Heart right ventricle (tissue), 16 donors: ENCODE measurements around the gene KRTAP19-2. TPM values are rescaled to one million over a fixed set of nuclear protein-coding genes. Genes with fewer than 3 reads are reported as not detected.

Experiments
- ATAC-seq, 8 donors: fragments of 200-7000 bp; cut with Tn5 transposase; one replicate each; pipeline ENCODE4 v1.9.1; 2020; ENCODE audit warnings: mild to moderate bottlenecking in 8 of 8, moderate library complexity in 8 of 8, moderate number of reproducible peaks in 1 of 8
- DNase-seq, 2 donors: peaks; one replicate each; pipeline ENCODE4 v3.0.0-alpha.2; 2020
- H3K27ac ChIP-seq, 10 donors: fragments of 200-600 bp; sonication (generic) in 2 of 10; one replicate each; pipeline versions ENCODE4 v1.5.0 to v1.8.0; 2020 to 2022; ENCODE audit warnings: mild to moderate bottlenecking in 3 of 10
- H3K27me3 ChIP-seq, 7 donors: fragments of 200-600 bp; one replicate each; pipeline ENCODE4 v1.8.0; 2021 to 2022; ENCODE audit warnings: mild to moderate bottlenecking in 2 of 7
- H3K36me3 ChIP-seq, 9 donors: fragments of 200-600 bp; sonication (generic) in 1 of 9; one replicate each; pipeline versions ENCODE4 v1.5.0 to v1.8.0; 2020 to 2022; ENCODE audit warnings: mild to moderate bottlenecking in 2 of 9
- H3K4me1 ChIP-seq, 9 donors: fragments of 200-600 bp; sonication (generic) in 1 of 9; one replicate each; pipeline versions ENCODE4 v1.5.0 to v1.8.0; 2020 to 2022; ENCODE audit warnings: mild to moderate bottlenecking in 4 of 9
- H3K4me3 ChIP-seq, 10 donors: fragments of 200-600 bp; sonication (generic) in 2 of 10; one replicate each; pipeline versions ENCODE4 v1.5.0 to v1.8.0; 2020 to 2022; ENCODE audit warnings: mild to moderate bottlenecking in 7 of 10, moderate library complexity in 2 of 10
- H3K9me3 ChIP-seq, 11 donors: fragments of 200-600 bp in 10 of 11; sonication (generic) in 2 of 11; one replicate each; pipeline versions ENCODE4 v1.5.0 to v1.8.0; 2013 to 2022; ENCODE audit warnings: mild to moderate bottlenecking in 2 of 11, control low read depth in 1 of 11, moderate library complexity in 1 of 11
- WGBS, 2 donors: extraction: QIAGEN DNeasy Blood & Tissue Kit; methylation state at CpG; one replicate each; pipeline ENCODE4 v1.1.7; 2013; ENCODE audit warnings: inconsistent platforms in 1 of 2; 5-methylcytosine and 5-hydroxymethylcytosine counted together
- intact Hi-C, 10 donors: fragments of 100-400 bp; cut with DNase I; formaldehyde crosslinking; loops; one replicate each; pipeline versions ENCODE4 v1.11.1 to v1.14.2; 2022
- polyA plus RNA-seq, 2 donors: library from polyadenylated mRNA; stranded (reverse); fragments of 200-250 nt; gene quantifications; one replicate each; pipeline ENCODE4 v1.2.3, GENCODE V29; 2013
- total RNA-seq, 10 donors: library from RNA; stranded (reverse); fragmentation: NEBNext Ultra II Directional in 3 of 10; extraction: Animal tissue kit (Norgen Biotek cat#: 25700) in 3 of 10; gene quantifications; one replicate each; pipeline versions ENCODE4 v1.2.1 to v1.2.4, GENCODE V29; 2021 to 2023
- TF ChIP-seq, protein P1 (sequence below), 9 donors: fragments of 200-600 bp; sonication (generic) in 2 of 9; IDR thresholded peaks; one replicate each; pipeline versions ENCODE4 v1.5.0 to v1.8.0; 2021 to 2022; ENCODE audit warnings: antibody characterized with exemption in 9 of 9, mild to moderate bottlenecking in 5 of 9, moderate library complexity in 1 of 9
- donor health status: Arrhythmogenic right ventricular cardiomyopathy.
- donor health status: ischemic (EF 13 %, LVEDD 7.1; RV severe dilation, severe dysfunction).
- donor health status: healthy with polysubstance abuse.
- donor health status: DM: no; HTN: yes; CAD: no.
- donor health status: DM: no; HTN: no; CAD: no.
- donor health status: ischemic (EF 25% LVEDD 6.9; RV normal size, moderate dysfunction).
- donor health status: ischemic (EF 25% LVEDD 5.7; RV mildly dilated, moderate dysfunction).
- donor health status: healthy.
- donor health status: DM: yes; HTN: yes; CAD: no.
- donor health status: Ischemic cardiomyopathy.
- donor health status: ischemic (EF 35%, LVEDD 5.7; RV mildly dilated, moderate dysfunction).
- donor health status: nonischemic (EF 11% LVEDD 7.7; RV severe dilation, severe dysfunction).
- donor health status: DM: yes; HTN: yes; CAD: no.
- donor health status: PGD.
- donor health status: ischemic (EF 29% LVEDD 5.4; RV normal size, mild dysfunction).
- donor health status: nonischemic (EF 23%, LVEDD 6.1; RV moderate dilation, normal function).

Gene KRTAP19-2
- total and polyA plus RNA-seq, 12 donors: not detected

DNA sequence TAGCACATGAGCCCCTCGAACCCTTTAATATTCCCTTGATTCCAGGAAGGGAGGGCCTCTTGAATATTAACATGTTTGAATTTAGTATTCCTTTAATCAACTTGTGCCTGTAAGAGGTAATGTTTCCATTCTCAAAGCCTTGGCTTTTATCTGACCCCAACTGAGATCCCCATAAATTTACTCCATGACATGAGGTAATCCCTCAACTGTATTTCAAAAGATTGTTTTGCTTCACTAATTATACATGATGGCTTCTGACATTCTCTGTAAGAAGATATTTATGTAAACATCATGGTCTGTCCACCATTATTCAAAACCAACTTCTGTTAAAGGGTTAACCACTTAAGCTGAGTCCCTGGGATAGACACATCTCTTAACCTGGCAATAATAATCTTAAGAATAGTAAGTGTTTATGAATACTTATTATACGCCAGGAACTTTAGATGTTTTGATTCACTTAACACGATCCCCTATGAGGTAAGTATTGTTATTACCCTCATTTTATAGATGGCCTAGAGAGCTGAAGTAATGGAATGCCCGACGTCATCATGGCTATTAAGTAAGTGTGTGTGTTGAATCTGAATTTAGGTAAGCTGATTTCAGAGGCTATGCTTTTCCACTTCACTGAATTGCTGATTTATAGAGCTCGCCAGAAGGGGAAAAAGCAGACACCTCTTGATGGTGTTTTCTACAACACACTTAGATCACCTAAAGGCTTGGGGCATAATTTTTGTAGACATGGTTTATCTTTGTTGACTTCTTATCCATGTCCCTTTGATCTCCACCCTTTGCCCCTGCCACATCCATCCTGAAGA is 18.1 kb downstream of the KRTAP19-2 start:
- DNase-seq: no peak
- Histone ChIP-seq H3K27ac (no peak overlapping the region), H3K9me3 (no peaks in the 10 kb centered on the region), H3K27me3 (no peaks in the 10 kb centered on the region), H3K36me3 (no peaks in the 10 kb centered on the region), H3K4me1 (no peaks in the 10 kb centered on the region), H3K4me3 (no peak overlapping the region)
- intact Hi-C loops: no loop called here
- 77 to 81% methylated on average over 6 of the region's 6 CpGs for WGBS, 2 donors
- ATAC-seq: no peak
- TF ChIP-seq, protein P1, sequence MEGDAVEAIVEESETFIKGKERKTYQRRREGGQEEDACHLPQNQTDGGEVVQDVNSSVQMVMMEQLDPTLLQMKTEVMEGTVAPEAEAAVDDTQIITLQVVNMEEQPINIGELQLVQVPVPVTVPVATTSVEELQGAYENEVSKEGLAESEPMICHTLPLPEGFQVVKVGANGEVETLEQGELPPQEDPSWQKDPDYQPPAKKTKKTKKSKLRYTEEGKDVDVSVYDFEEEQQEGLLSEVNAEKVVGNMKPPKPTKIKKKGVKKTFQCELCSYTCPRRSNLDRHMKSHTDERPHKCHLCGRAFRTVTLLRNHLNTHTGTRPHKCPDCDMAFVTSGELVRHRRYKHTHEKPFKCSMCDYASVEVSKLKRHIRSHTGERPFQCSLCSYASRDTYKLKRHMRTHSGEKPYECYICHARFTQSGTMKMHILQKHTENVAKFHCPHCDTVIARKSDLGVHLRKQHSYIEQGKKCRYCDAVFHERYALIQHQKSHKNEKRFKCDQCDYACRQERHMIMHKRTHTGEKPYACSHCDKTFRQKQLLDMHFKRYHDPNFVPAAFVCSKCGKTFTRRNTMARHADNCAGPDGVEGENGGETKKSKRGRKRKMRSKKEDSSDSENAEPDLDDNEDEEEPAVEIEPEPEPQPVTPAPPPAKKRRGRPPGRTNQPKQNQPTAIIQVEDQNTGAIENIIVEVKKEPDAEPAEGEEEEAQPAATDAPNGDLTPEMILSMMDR (IDR thresholded peaks at IDR 0.05): no peak

DNA sequence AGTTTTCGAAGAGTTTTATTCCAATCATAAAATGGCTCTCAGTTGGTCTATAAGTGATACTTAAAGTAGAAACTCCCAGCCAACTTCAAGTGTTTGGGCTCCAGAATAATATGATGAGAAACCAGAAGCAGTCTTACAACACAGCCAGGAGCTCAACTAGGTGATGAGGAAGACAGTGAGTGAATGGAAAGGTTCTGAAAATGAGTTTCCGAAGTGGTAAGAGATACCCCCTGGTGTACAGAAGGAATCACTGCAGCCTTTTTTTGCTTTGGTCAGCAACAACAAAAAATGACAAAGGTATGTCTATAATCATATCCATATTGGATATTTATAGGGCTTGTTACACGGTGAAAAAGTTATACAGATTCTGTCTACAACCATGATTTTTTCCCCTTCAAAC is 23.5 kb downstream of the KRTAP19-2 start:
- TF ChIP-seq, protein P1 (IDR thresholded peaks at IDR 0.05): peak in 5 of 9 donors; percentile 15 to 52 (median 34)
- DNase-seq: no peak
- ATAC-seq: no peak
- no peaks in the 10 kb centered on the region for H3K9me3 ChIP-seq
- WGBS, 2 donors: 48 to 55% methylated on average over 3 of the region's 3 CpGs
- no peaks in the 10 kb centered on the region for H3K4me1 ChIP-seq
- H3K27me3 ChIP-seq: no peaks in the 10 kb centered on the region
- H3K4me3 ChIP-seq: no peak overlapping the region
- intact Hi-C loops: no loop called here
- no peak overlapping the region for H3K27ac ChIP-seq
- H3K36me3 ChIP-seq: no peaks in the 10 kb centered on the region

DNA sequence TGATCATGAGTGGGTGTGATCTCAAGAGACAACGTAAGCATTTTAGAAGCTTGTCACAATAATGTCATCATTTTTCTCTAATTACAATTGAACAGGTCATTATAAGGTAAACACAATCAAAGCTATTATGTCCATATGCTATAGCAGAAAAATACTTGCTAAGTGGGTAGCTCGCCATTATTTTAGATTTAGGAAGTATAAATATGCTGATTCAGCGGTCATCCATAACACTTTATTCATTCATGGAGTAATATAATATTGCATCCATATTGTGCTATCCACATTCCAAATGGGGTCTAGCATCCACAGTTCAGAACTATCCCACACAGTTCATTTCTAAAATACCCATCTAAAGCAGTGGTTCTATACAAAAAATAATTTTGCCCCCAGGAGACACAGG is 38.7 kb downstream of the KRTAP19-2 start:
- no peak for DNase-seq
- no peak for ATAC-seq
- H3K36me3 ChIP-seq: no peaks in the 10 kb centered on the region
- no peak overlapping the region for H3K27ac ChIP-seq
- TF ChIP-seq, protein P1 (IDR thresholded peaks at IDR 0.05): no peak
- intact Hi-C loops: loop anchor here in 3 of 10 donors (10.0 kb wide), 2 partner anchors 286 to 636 kb away; no protein-coding TSS in a partner anchor
- H3K9me3 ChIP-seq: no peaks in the 10 kb centered on the region
- H3K4me1 ChIP-seq: no peaks in the 10 kb centered on the region
- no peaks in the 10 kb centered on the region for H3K27me3 ChIP-seq
- no peak overlapping the region for H3K4me3 ChIP-seq
- 90 to 91% methylated on average over 3 of the region's 3 CpGs for WGBS, 2 donors

DNA sequence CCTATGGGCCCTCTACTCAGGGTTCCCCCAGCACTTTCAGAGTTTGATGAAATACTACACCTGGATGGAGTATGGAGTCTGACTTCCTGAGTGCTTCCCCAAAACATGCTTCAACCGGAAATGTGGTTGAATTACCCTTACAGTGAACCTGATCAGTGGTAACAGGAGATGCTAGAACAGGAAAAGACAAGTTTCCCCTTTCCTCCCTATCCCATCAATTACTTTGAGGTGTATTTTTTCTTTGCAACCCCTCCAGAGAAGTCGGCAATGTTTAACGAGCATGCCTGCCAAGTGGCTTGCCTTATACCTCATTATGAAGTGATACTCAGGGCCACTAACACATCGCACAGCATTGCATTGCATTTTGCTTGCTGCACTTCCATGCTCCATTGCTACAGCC is 40.2 kb downstream of the KRTAP19-2 start:
- WGBS, 2 donors: 53 to 63% methylated on average over 4 of the region's 4 CpGs
- no peak for ATAC-seq
- intact Hi-C loops: loop anchor here in 3 of 10 donors (10.0 kb wide), 2 partner anchors 288 to 638 kb away; no protein-coding TSS in a partner anchor
- H3K27me3 ChIP-seq: no peaks in the 10 kb centered on the region
- H3K4me1 ChIP-seq: no peaks in the 10 kb centered on the region
- DNase-seq: no peak
- TF ChIP-seq, protein P1 (IDR thresholded peaks at IDR 0.05): no peak
- H3K27ac ChIP-seq: no peak overlapping the region
- no peak overlapping the region for H3K4me3 ChIP-seq
- no peaks in the 10 kb centered on the region for H3K9me3 ChIP-seq
- no peaks in the 10 kb centered on the region for H3K36me3 ChIP-seq
